Mesendoderm (in vitro differentiated cells): ENCODE data around the gene TRPM2.
"Not testable (repeated sequence)": the region's sequence is repeated elsewhere in the genome, so short reads cannot be mapped to it uniquely, and the experiment has no call there.

Experiments
- DNase-seq: peaks from one replicate; pipeline ENCODE4 v3.0.0; 2013
- H2AK5ac ChIP-seq: 2 replicates; pipeline ENCODE4 v1.6.1; 2013; ENCODE audit warnings: low read length, inconsistent platforms
- H2BK120ac ChIP-seq: 2 replicates; pipeline ENCODE4 v1.6.1; 2013; ENCODE audit warnings: low read depth, mild to moderate bottlenecking, low read length, moderate library complexity, mixed read lengths
- H2BK15ac ChIP-seq: replicated peaks from 2 replicates; pipeline ENCODE4 v1.6.1; 2013; ENCODE audit warnings: low read depth, mild to moderate bottlenecking, moderate library complexity
- H2BK5ac ChIP-seq: 2 replicates; pipeline ENCODE4 v1.6.1; 2013; ENCODE audit warnings: low read length, inconsistent platforms
- H3K18ac ChIP-seq: 2 replicates; pipeline ENCODE4 v1.6.1; 2013; ENCODE audit warnings: mild to moderate bottlenecking, low read length, mixed read lengths
- H3K23ac ChIP-seq: one replicate; pipeline ENCODE4 v1.6.1; 2013; ENCODE audit warnings: low read length
- H3K27ac ChIP-seq: 2 replicates; pipeline ENCODE4 v1.5.1; 2013; ENCODE audit warnings: low read depth, mild to moderate bottlenecking, inconsistent platforms, low read length, moderate library complexity
- H3K27me3 ChIP-seq: 2 replicates; pipeline ENCODE4 v1.6.1; 2013; ENCODE audit warnings: low read length, control low read depth, mild to moderate bottlenecking, inconsistent platforms; ENCODE audit not compliant: insufficient read depth, poor library complexity
- H3K36me3 ChIP-seq: 2 replicates; pipeline ENCODE4 v1.6.1; 2013; ENCODE audit warnings: low read length, inconsistent platforms; ENCODE audit not compliant: control insufficient read depth, insufficient read depth
- H3K4ac ChIP-seq: one replicate; pipeline ENCODE4 v1.6.1; 2013; ENCODE audit warnings: low read depth, mild to moderate bottlenecking, low read length, moderate library complexity
- H3K4me1 ChIP-seq: 2 replicates; pipeline ENCODE4 v1.6.1; 2013; ENCODE audit warnings: low read depth, low read length, inconsistent platforms; ENCODE audit not compliant: control insufficient read depth
- H3K4me2 ChIP-seq: 2 replicates; pipeline ENCODE4 v1.6.1; 2013; ENCODE audit warnings: low read length
- H3K4me3 ChIP-seq: 2 replicates; pipeline ENCODE4 v1.5.1; 2013; ENCODE audit warnings: mild to moderate bottlenecking, low read length
- H3K56ac ChIP-seq: one replicate; pipeline ENCODE4 v1.6.1; 2013; ENCODE audit warnings: low read length
- H3K79me1 ChIP-seq: 2 replicates; pipeline ENCODE4 v1.6.1; 2013; ENCODE audit warnings: low read length, inconsistent platforms
- H3K79me2 ChIP-seq: 2 replicates; pipeline ENCODE4 v1.6.1; 2013; ENCODE audit warnings: mild to moderate bottlenecking, low read length; ENCODE audit not compliant: control insufficient read depth, insufficient read depth
- H3K9ac ChIP-seq: 2 replicates; pipeline ENCODE4 v1.6.1; 2013; ENCODE audit warnings: low read length, inconsistent platforms
- H4K5ac ChIP-seq: one replicate; pipeline ENCODE4 v1.6.1; 2013; ENCODE audit warnings: low read length
- H4K8ac ChIP-seq: one replicate; pipeline ENCODE4 v1.6.1; 2013; ENCODE audit warnings: low read depth, mild to moderate bottlenecking, control low read depth, low read length, moderate library complexity
- WGBS: extraction: QIAGEN DNeasy Blood & Tissue Kit; methylation state at CpG from one replicate; pipeline ENCODE4 v1.1.7; 2013; ENCODE audit warnings: low lambda C conversion rate, missing lambda C conversion rate; ENCODE audit not compliant: insufficient coverage; ENCODE audit errors: extremely low coverage; 5-methylcytosine and 5-hydroxymethylcytosine counted together

TRPM2 gene

DNA sequence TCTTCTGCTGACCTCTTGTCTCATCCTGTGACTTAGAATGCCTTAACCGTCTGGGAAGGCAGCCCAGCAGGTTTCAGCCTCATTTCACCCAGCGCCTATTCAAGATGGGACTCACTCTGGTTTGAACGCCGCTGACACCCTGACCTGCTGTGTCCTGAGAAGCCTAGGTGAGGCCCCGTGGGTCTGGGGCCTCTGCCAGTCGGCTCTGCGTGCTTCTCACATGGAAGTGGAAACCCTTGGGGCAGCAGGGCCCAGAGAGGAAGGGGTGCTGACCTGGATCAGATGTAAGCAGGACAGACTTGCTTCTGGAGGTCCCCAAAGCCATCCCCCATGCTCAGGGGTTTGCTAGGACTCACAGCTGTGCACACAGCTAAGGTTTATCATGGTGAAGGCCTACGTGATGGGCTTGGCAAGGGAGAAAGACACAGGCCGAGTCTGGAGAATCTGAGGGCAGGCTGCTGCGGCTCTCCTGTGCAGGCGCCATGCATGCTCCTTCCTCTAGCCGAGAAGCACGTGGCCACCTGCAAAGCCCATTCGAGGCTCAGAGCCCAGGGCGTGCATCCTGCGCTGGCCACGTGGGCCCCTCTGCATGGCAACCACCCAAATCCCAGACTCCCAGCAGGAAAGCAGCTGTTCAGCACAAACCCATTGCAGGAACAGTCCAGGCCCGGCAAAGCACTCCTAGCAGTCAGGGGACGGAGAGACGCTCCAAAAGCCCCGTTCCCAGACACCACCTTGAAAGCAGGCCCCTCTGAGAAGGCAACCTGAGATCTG is 3.8 kb downstream of the TRPM2 start:
- Histone ChIP-seq H4K5ac (no peak overlapping the region), H2BK120ac (no peak overlapping the region), H3K79me1 (no peaks in the 10 kb centered on the region), H2BK15ac (no peak overlapping the region), H3K4me1 (no peaks in the 10 kb centered on the region), H4K8ac (no peak overlapping the region), H3K9ac (no peak overlapping the region), H3K23ac (no peak overlapping the region), H3K4ac (no peak overlapping the region), H3K27ac (no peak overlapping the region), H3K36me3 (no peaks in the 10 kb centered on the region), H3K4me2 (no peak overlapping the region), H3K56ac (no peak overlapping the region), H3K18ac (no peak overlapping the region), H3K4me3 (no peak overlapping the region), H2BK5ac (no peak overlapping the region), H2AK5ac (no peak overlapping the region), H3K79me2 (no peaks in the 10 kb centered on the region), H3K27me3 (no peaks in the 10 kb centered on the region)
- no CpG with 5 or more reads among the region's 21 CpGs for WGBS
- no peak for DNase-seq

DNA sequence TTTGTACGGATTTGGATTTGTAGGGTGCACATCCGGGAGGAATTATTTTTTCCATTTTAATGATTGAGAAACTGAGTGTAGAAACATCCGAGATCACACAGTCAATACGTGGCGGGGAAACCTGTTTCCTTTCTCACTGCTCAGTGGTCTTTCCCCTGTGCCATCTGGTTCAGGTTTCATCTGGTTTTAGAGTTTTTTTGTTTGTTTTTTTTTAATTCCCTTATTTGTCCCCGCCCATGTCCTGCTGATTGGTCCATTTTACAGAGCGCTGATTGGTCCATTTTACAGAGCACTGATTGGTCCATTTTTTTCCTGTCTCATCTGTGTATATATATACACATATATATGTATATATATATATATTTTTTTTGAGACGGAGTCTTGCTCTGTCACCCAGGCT is 6.0 kb downstream of the TRPM2 start:
- Histone ChIP-seq H3K18ac (no peak overlapping the region), H3K27ac (no peak overlapping the region), H3K9ac (no peak overlapping the region), H3K4me3 (no peak overlapping the region), H4K8ac (no peak overlapping the region), H3K4ac (no peak overlapping the region), H2AK5ac (no peak overlapping the region), H3K27me3 (no peaks in the 10 kb centered on the region), H3K79me1 (no peaks in the 10 kb centered on the region), H2BK120ac (no peak overlapping the region), H3K36me3 (no peaks in the 10 kb centered on the region), H2BK5ac (no peak overlapping the region), H3K4me1 (no peaks in the 10 kb centered on the region), H3K4me2 (no peak overlapping the region), H2BK15ac (no peak overlapping the region), H3K23ac (no peak overlapping the region), H4K5ac (no peak overlapping the region), H3K79me2 (no peaks in the 10 kb centered on the region), H3K56ac (no peak overlapping the region)
- no peak for DNase-seq
- no CpG with 5 or more reads among the region's 8 CpGs for WGBS

DNA sequence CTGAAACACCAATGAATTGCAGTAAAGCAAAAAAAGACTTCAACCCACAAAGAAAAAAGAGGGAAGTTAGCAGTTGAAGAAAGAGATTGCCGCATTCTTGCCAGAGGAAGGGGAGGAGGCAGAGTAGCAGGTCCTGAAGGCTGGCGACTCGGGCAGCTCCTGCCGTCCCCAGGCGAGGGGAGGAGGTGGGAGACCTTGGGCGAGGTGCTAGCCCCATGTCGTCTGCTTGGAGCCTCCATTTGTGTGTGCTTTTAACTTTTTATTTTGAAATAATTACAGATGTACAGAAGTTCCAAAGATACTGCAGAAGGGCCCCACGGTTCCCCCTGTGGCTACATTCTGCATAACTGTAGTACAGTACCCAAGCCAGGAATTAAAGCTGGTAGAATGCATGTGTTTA is 6.7 kb downstream of the TRPM2 start:
- Histone ChIP-seq H3K56ac (no peak overlapping the region), H2BK120ac (no peak overlapping the region), H3K4me2 (no peak overlapping the region), H3K18ac (no peak overlapping the region), H3K27ac (no peak overlapping the region), H3K79me2 (no peaks in the 10 kb centered on the region), H3K9ac (no peak overlapping the region), H4K8ac (no peak overlapping the region), H3K4me1 (no peaks in the 10 kb centered on the region), H2AK5ac (no peak overlapping the region), H3K23ac (no peak overlapping the region), H3K4me3 (no peak overlapping the region), H4K5ac (no peak overlapping the region), H3K27me3 (no peaks in the 10 kb centered on the region), H2BK15ac (no peak overlapping the region), H3K36me3 (no peaks in the 10 kb centered on the region), H2BK5ac (no peak overlapping the region), H3K79me1 (no peaks in the 10 kb centered on the region), H3K4ac (no peak overlapping the region)
- WGBS, result no CpG with 5 or more reads among the region's 8 CpGs
- DNase-seq, result no peak

DNA sequence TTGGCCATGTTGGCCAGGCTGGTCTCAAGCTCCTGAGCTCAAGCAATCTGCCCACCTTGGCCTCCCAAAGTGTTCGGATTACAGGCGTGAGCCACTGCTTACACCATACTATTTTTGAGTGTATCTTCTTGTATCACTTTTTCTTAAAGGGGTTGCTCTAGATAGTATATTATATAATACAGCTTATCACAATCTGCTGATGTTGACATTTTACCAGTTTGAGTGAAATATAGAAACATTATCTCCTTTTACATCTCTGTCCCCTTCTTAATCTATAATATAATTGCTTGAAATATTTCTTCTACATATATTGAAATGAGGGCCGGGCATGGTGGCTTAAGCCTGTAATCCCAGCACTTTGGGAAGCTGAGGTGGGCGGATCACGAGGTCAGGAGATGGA is 8.5 kb downstream of the TRPM2 start:
- not testable (repeated sequence) for H3K4me1 ChIP-seq, H3K79me2 ChIP-seq, H3K4me2 ChIP-seq, H2AK5ac ChIP-seq, DNase-seq, H3K18ac ChIP-seq, H3K9ac ChIP-seq, H3K36me3 ChIP-seq, H4K5ac ChIP-seq, H2BK15ac ChIP-seq, H3K27ac ChIP-seq, H3K79me1 ChIP-seq, H2BK5ac ChIP-seq, H3K56ac ChIP-seq, H4K8ac ChIP-seq, H3K4ac ChIP-seq, H3K23ac ChIP-seq, H3K4me3 ChIP-seq, H3K27me3 ChIP-seq, H2BK120ac ChIP-seq
- no CpG with 5 or more reads among the region's 5 CpGs for WGBS

DNA sequence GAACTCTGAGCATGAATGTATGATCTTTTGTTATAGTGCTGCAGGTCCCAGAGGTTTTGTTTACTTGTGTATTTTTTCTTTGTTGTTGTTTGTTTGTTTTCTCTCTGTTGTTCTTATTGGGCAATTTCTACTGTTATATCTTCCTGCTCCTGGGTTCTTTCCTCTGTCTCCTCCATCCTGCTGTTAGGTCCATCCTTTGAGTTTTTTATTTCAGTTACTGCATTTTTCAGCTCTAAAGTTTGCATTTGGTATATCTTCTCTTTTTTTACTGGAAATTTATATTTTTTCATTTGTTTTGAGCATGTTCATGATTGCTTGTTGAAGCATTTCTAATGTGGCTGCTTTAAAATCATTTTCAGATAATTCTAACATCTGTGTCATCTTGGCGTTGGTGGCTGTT is 9.9 kb downstream of the TRPM2 start:
- Histone ChIP-seq H3K18ac (no peak overlapping the region), H3K4me3 (no peak overlapping the region), H3K27me3 (no peaks in the 10 kb centered on the region), H4K5ac (no peak overlapping the region), H3K4ac (no peak overlapping the region), H4K8ac (no peak overlapping the region), H3K79me2 (no peaks in the 10 kb centered on the region), H3K79me1 (no peaks in the 10 kb centered on the region), H3K23ac (no peak overlapping the region), H2AK5ac (no peak overlapping the region), H3K9ac (no peak overlapping the region), H2BK120ac (no peak overlapping the region), H3K4me1 (no peaks in the 10 kb centered on the region), H3K27ac (no peak overlapping the region), H3K4me2 (no peak overlapping the region), H3K36me3 (no peaks in the 10 kb centered on the region), H2BK15ac (no peak overlapping the region), H3K56ac (no peak overlapping the region), H2BK5ac (no peak overlapping the region)
- WGBS, result no CpG with 5 or more reads among the region's 1 CpG
- no peak for DNase-seq
